GM12891 (cell line): ENCODE measurements around the gene PDE10A.

Experiments used
- DNase-seq: peaks from one replicate; pipeline ENCODE4 v3.0.0; 2011; ENCODE audit warnings: low spot score; ENCODE audit not compliant: insufficient read length
- FAIRE-seq: peaks from 2 replicates; lab custom pipeline; 2011; peaks lifted over from hg19 to GRCh38; lab: Jason Lieb, UNC
- PAX5 ChIP-seq: IDR thresholded peaks from 2 replicates; pipeline ENCODE4 v1.6.1; 2011; ENCODE audit warnings: low read length, moderate library complexity, mild to moderate bottlenecking; ENCODE audit not compliant: insufficient read depth, severe bottlenecking
- POLR2A ChIP-seq: IDR thresholded peaks from 2 replicates; pipeline ENCODE4 v1.6.1; 2011; ENCODE audit warnings: low read depth, low read length, control low read depth
- POLR2AphosphoS5 ChIP-seq: IDR thresholded peaks from 2 replicates; pipeline ENCODE4 v1.6.1; 2011; ENCODE audit warnings: low read depth, low read length, control low read depth
- POU2F2 ChIP-seq: IDR thresholded peaks from 2 replicates; pipeline ENCODE4 v1.6.1; 2011; ENCODE audit warnings: low read depth, mild to moderate bottlenecking, control low read depth, low read length, moderate library complexity
- SPI1 ChIP-seq: IDR thresholded peaks from 2 replicates; pipeline ENCODE4 v1.6.1; 2011; ENCODE audit warnings: low read depth, low read length, control low read depth
- TAF1 ChIP-seq: IDR thresholded peaks from 2 replicates; pipeline ENCODE4 v1.6.1; 2011; ENCODE audit warnings: low read depth, low read length, control low read depth

PDE10A gene

DNA sequence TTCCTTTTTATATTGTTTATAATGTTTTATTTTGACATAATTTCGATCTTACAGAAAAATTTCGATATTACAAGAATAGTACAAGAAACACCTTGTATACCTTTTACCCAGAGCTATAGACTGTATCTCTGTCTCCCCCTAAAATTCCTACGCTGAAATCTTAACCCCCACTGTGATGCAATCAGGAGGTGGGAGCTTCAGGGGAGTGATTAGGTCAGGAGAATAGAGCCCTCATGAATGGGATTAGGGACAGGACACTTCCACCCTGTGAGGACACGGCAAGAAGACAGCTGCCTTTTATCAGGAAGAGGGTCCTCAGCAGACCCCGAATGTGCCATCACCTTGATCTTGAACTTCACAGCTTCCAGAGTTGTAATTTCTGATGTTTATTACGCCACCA, 204.9 kb downstream of the PDE10A start:
- DNase-seq, result no peak
- TF ChIP-seq TAF1 (no peak), PAX5 (no peak), SPI1 (no peak), POLR2AphosphoS5 (no peak), POU2F2 (no peak), POLR2A (no peak)
- FAIRE-seq, result no peak

- no peak for TF ChIP-seq POLR2AphosphoS5
- no peak for TF ChIP-seq SPI1
- TF ChIP-seq POLR2A, result no peak
- no peak for TF ChIP-seq POU2F2
- no peak for TF ChIP-seq PAX5
- no peak for TF ChIP-seq TAF1
- FAIRE-seq (no peak), DNase-seq (no peak)
Measured at GRCh38 chr6:165456286-165456685, 206.8 kb downstream of the PDE10A start.

GRCh38 chr6:165455488-165455887, 207.6 kb downstream of the PDE10A start:
- DNase-seq (no peak), FAIRE-seq (no peak)
- TF ChIP-seq TAF1 (no peak), PAX5 (no peak), POLR2A (no peak), POU2F2 (no peak), POLR2AphosphoS5 (no peak), SPI1 (no peak)

GRCh38 chr6:165453395-165453794, 209.6 kb downstream of the PDE10A start:
- DNase-seq (no peak), FAIRE-seq (no peak)
- TF ChIP-seq POLR2A (no peak), POU2F2 (no peak), SPI1 (no peak), TAF1 (no peak), POLR2AphosphoS5 (no peak)

DNA sequence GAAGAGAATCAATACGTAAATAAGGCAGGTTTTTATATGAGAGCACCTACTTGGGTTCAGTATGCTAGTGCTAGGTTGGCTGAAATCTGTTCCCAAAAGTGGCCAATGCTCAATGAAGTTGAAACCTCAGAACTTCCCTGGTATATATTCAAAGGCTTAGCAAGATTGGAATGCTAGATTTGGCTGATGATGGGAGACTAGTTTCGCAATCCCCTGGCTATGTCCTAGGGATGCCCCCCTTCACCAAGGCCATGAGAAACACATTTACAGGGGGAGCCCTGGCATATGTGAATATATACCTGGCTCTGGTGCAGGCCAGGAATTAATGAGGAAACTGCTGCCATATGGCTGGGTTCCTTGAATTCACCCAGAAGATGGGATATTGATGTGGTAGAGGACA, 211.2 kb downstream of the PDE10A start:
- FAIRE-seq, result no peak
- no peak for TF ChIP-seq POU2F2
- no peak for DNase-seq

- DNase-seq (no peak), FAIRE-seq (no peak)
- no peak for TF ChIP-seq POU2F2
- no peak for TF ChIP-seq POLR2AphosphoS5
- no peak for TF ChIP-seq PAX5
- TF ChIP-seq POLR2A, result no peak
- TF ChIP-seq SPI1, result no peak
Measured at GRCh38 chr6:165448210-165448609, 214.8 kb downstream of the PDE10A start.

- TF ChIP-seq POLR2A, result no peak
- TF ChIP-seq SPI1, result no peak
- DNase-seq (no peak), FAIRE-seq (no peak)
Measured at GRCh38 chr6:165447141-165447540, 215.9 kb downstream of the PDE10A start.

GRCh38 chr6:165446331-165446730, 216.7 kb downstream of the PDE10A start:
- no peak for TF ChIP-seq POLR2AphosphoS5
- TF ChIP-seq TAF1, result no peak
- TF ChIP-seq SPI1, result no peak
- no peak for TF ChIP-seq POLR2A
- no peak for TF ChIP-seq POU2F2
- no peak for TF ChIP-seq PAX5
- DNase-seq (no peak), FAIRE-seq (no peak)

DNA sequence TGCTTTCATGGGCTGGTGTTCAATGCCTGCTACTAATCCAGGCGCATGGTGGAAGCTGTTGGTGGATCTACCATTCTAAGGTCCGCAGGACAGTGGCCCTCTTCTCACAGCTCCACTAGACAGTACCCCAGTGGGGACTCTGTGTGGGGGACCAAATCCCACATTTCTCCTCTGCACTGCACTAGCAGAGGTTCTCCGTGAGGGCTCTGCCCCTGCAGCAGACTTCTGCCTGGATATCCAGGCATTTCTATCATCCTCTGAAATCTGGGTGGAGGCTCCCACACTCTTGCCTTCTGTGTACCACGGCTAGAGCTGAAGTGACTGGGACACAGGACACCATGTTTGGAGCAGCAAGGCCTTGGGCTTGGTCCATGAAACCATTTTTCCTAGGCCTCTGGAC, 219.6 kb downstream of the PDE10A start:
- FAIRE-seq (no peak), DNase-seq (no peak)
- TF ChIP-seq PAX5, result no peak

GRCh38 chr6:165441181-165441580, 221.9 kb downstream of the PDE10A start:
- DNase-seq (no peak), FAIRE-seq (no peak)
- TF ChIP-seq POLR2A, result no peak
- no peak for TF ChIP-seq SPI1
- TF ChIP-seq PAX5, result no peak
- no peak for TF ChIP-seq POLR2AphosphoS5
- no peak for TF ChIP-seq TAF1
- no peak for TF ChIP-seq POU2F2
